HEK293 (cell line): ENCODE data around the gene ZNF565.

Experiments
- CTCF ChIA-PET: fragments of 350-600 bp; formaldehyde crosslinking; extraction: SDS; loops from one replicate; lab custom pipeline; 2021; ENCODE audit warnings: antibody characterized with exemption; lab: Yijun Ruan, JAX
- POLR2A ChIA-PET: fragments of 300-600 bp; formaldehyde crosslinking; extraction: SDS; loops from one replicate; lab custom pipeline; 2020; ENCODE audit warnings: antibody characterized with exemption, inconsistent platforms; lab: Yijun Ruan, JAX
- H3K27ac ChIP-seq: fragments of 200-500 bp; sonication (Bioruptor generic); 2 replicates; pipeline ENCODE4 v1.5.1; 2014; ENCODE audit warnings: low read depth, low read length, control low read depth, inconsistent platforms; ENCODE audit errors: extremely low read depth
- H3K36me3 ChIP-seq, 2 experiments: fragments of 200-500 bp in 1 of 2; sonication (Bioruptor generic) in 1 of 2; 1 replicate in 1 of 2; 2 replicates in 1 of 2; pipeline ENCODE4 v1.5.1; 2014 to 2017; ENCODE audit warnings: inconsistent platforms in 2 of 2, low read length in 2 of 2; ENCODE audit not compliant: control insufficient read depth in 2 of 2, insufficient read depth in 1 of 2
- H3K4me1 ChIP-seq: fragments of 200-500 bp; sonication (Bioruptor generic); 2 replicates; pipeline ENCODE4 v1.5.1; 2014; ENCODE audit warnings: mild to moderate bottlenecking, low read length, inconsistent platforms; ENCODE audit not compliant: control insufficient read depth, insufficient read depth
- H3K4me3 ChIP-seq: 2 replicates; pipeline ENCODE4 v1.5.1; 2011; ENCODE audit warnings: low read depth, mild to moderate bottlenecking, control low read depth, low read length, moderate library complexity
- H3K9me3 ChIP-seq: fragments of 200-500 bp; sonication (Bioruptor generic); 2 replicates; pipeline ENCODE4 v1.5.1; 2014; ENCODE audit warnings: low read depth, low read length, inconsistent platforms; ENCODE audit not compliant: control insufficient read depth, insufficient read depth
- BCL11B ChIP-seq: fragments of 450-650 bp; formaldehyde crosslinking; IDR thresholded peaks from 2 replicates; pipeline ENCODE4 v1.5.1; 2016; ENCODE audit warnings: low read depth, missing biosample characterization, missing genetic modification characterization
- HOXA7 ChIP-seq: sonication (generic); formaldehyde crosslinking; IDR thresholded peaks from 2 replicates; pipeline ENCODE4 v1.8.1; 2022; ENCODE audit warnings: missing genetic modification reagents, borderline replicate concordance
- KLF9 ChIP-seq: fragments of 450-650 bp; formaldehyde crosslinking; IDR thresholded peaks from 2 replicates; pipeline ENCODE4 v1.5.1; 2016; ENCODE audit warnings: missing biosample characterization, missing genetic modification characterization, low read depth
- MEIS1 ChIP-seq: sonication (generic); formaldehyde crosslinking; IDR thresholded peaks from 2 replicates; pipeline ENCODE4 v1.8.1; 2022; ENCODE audit warnings: missing genetic modification reagents, mild to moderate bottlenecking, borderline replicate concordance
- OVOL3 ChIP-seq: fragments of 450-650 bp; formaldehyde crosslinking; IDR thresholded peaks from 2 replicates; pipeline ENCODE4 v1.5.1; 2016; ENCODE audit warnings: missing biosample characterization, missing genetic modification characterization
- ZNF155 ChIP-seq: fragments of 450-650 bp; formaldehyde crosslinking; IDR thresholded peaks from 2 replicates; pipeline ENCODE4 v1.5.1; 2016; ENCODE audit warnings: missing biosample characterization, missing genetic modification characterization
- ZNF174 ChIP-seq: fragments of 450-650 bp; formaldehyde crosslinking; IDR thresholded peaks from 2 replicates; pipeline ENCODE4 v1.5.0; 2017; ENCODE audit warnings: missing biosample characterization, mild to moderate bottlenecking, missing genetic modification characterization
- ZNF184 ChIP-seq: fragments of 450-650 bp; IDR thresholded peaks from 2 replicates; pipeline ENCODE4 v1.5.1; 2018; ENCODE audit warnings: missing biosample characterization, mild to moderate bottlenecking, missing genetic modification characterization
- ZNF223 ChIP-seq: fragments of 450-650 bp; formaldehyde crosslinking; IDR thresholded peaks from 2 replicates; pipeline ENCODE4 v1.5.1; 2016; ENCODE audit warnings: missing biosample characterization, missing genetic modification characterization
- ZNF292 ChIP-seq: fragments of 450-650 bp; formaldehyde crosslinking; IDR thresholded peaks from 2 replicates; pipeline ENCODE4 v1.5.1; 2016; ENCODE audit warnings: low read depth, missing biosample characterization, missing genetic modification characterization, borderline replicate concordance
- ZNF510 ChIP-seq: fragments of 450-650 bp; formaldehyde crosslinking; IDR thresholded peaks from 2 replicates; pipeline ENCODE4 v1.5.1; 2018; ENCODE audit warnings: mild to moderate bottlenecking, missing genetic modification characterization, missing biosample characterization; ENCODE audit not compliant: insufficient replicate concordance
- ZNF555 ChIP-seq: fragments of 450-650 bp; formaldehyde crosslinking; conservative IDR thresholded peaks from 2 replicates; pipeline ENCODE4 v1.5.1; 2017; ENCODE audit warnings: missing biosample characterization, mild to moderate bottlenecking, missing genetic modification characterization, inconsistent platforms
- ZNF561 ChIP-seq: fragments of 450-650 bp; IDR thresholded peaks from 2 replicates; pipeline ENCODE4 v1.5.1; 2018; ENCODE audit warnings: missing biosample characterization, missing genetic modification characterization, borderline replicate concordance
- ZNF600 ChIP-seq: fragments of 450-650 bp; formaldehyde crosslinking; IDR thresholded peaks from 2 replicates; pipeline ENCODE4 v1.5.1; 2016; ENCODE audit warnings: missing biosample characterization, missing genetic modification characterization
- ZNF621 ChIP-seq: fragments of 450-650 bp; formaldehyde crosslinking; IDR thresholded peaks from 2 replicates; pipeline ENCODE4 v1.5.1; 2017; ENCODE audit warnings: missing biosample characterization, missing genetic modification characterization
- ZNF707 ChIP-seq: fragments of 450-650 bp; formaldehyde crosslinking; IDR thresholded peaks from 2 replicates; pipeline ENCODE4 v1.5.1; 2016; ENCODE audit warnings: missing biosample characterization, missing genetic modification characterization
- ZSCAN16 ChIP-seq: fragments of 450-650 bp; formaldehyde crosslinking; IDR thresholded peaks from 2 replicates; pipeline ENCODE4 v1.5.1; 2016; ENCODE audit warnings: missing biosample characterization, missing genetic modification characterization
- ZXDB ChIP-seq: fragments of 450-650 bp; formaldehyde crosslinking; IDR thresholded peaks from 2 replicates; pipeline ENCODE4 v1.5.1; 2016; ENCODE audit warnings: missing biosample characterization, missing genetic modification characterization
- TF ChIP-seq, protein P1 (sequence below): fragments of 450-650 bp; formaldehyde crosslinking; IDR thresholded peaks from 2 replicates; pipeline ENCODE4 v1.5.1; 2016; ENCODE audit warnings: missing biosample characterization, missing genetic modification characterization
- TF ChIP-seq, protein P2 (sequence below): fragments of 450-650 bp; formaldehyde crosslinking; conservative IDR thresholded peaks from 2 replicates; pipeline ENCODE4 v1.5.1; 2016; ENCODE audit warnings: low read depth, missing biosample characterization, missing genetic modification characterization

The ZNF565 gene

DNA sequence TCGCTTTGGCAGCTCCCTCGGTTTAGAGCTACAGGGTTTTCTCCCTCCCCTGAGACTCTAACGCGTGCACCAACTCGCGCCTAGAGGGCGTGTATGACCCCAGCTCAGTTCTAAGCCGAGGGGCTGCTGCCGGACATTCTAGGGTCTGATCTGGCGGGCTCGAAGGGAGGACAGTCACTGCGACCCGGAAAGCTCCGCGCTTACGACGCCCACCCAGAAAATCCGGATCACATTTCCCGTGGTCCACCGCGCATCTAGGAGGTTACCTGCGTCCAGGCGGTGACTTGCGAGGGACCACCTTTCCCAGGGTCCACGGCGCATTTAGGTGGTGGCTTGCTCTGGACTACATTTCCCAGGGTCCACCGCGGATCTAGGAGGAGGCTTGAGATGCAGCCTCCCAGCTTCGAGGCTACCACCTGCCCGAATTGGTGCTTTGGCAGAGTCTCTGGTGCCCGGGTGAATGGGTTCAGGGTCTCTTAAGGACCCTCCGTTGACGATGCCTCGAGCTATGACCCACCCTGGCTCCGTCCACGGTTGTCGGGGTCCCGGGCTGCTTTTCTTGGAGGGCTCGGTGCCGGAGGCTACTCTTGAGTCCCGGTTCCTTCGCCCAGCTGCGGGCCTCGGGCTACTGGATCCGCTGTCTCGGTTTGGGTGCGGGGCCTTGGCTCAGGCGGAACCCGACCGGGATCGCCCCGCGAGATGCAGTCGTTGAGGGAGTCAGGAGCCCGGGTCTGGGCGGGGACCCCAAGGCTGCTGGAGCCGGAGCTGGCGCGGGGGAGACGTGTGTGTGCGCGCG is 30.9 kb upstream of the ZNF565 start:
- TF ChIP-seq ZNF621 (no peak), MEIS1 (CRISPR knock-in tag) (no peak), ZNF184 (no peak), ZSCAN16 (no peak), ZNF510 (tag by site-specific recombination) (no peak), KLF9 (no peak), ZNF600 (tag by site-specific recombination) (peak; percentile 40; the same call in 1 of the 2 replicates), ZXDB (tag by site-specific recombination) (no peak), ZNF555 (0 out of 2 replicates have a peak, but pooled peaks have one; percentile 1), BCL11B (no peak), OVOL3 (no peak)
- Histone ChIP-seq H3K4me1 (no peaks in the 10 kb centered on the region; the same call in 1 of the 2 replicates), H3K9me3 (peaks cover 5% of the 10 kb centered on the region), H3K4me3 (peak overlapping the region; percentile 1; the same call in 1 of the 2 replicates), H3K27ac (no peak overlapping the region), H3K36me3 (peaks cover 0 to 15% of the 10 kb centered on the region in 2 experiments; a peak in 1 of 3 replicates)
- ChIA-PET CTCF (interaction anchor here (0.8 kb wide), 1 partner anchor 19 kb away, joined by 3 read pairs; no protein-coding TSS in a partner anchor), POLR2A (interaction anchor here (0.6 to 1.3 kb wide), 2 partner anchors 31 to 128 kb away, joined by 3 to 12 read pairs; partner anchors contain the start of genes ZNF146 and ZNF565)

DNA sequence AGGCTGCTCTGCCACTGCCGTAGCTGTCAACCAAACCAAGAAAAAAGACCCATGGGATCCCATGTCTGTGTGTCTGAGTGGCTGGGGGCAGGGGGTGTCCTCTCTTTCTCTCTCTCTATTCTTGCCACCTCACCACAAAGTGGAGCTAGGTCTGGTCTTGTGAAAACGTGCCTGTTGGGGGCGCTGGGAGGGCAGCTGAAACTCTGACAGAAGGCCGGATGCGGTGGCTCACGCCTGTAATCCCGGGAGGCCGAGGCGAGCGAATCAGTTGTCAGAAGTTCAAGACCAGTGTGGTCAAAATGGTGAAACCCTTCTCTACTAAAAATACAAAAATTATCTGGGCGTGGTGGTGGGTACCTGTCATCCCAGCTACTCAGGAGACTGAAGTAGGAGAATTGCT is 29.6 kb upstream of the ZNF565 start:
- H3K9me3 ChIP-seq: peaks cover 10% of the 10 kb centered on the region
- TF ChIP-seq ZNF621: no peak
- TF ChIP-seq BCL11B: no peak
- no peak for TF ChIP-seq ZNF223 (tag by site-specific recombination)
- TF ChIP-seq ZNF174 (tag by site-specific recombination): no peak
- TF ChIP-seq, protein P1, sequence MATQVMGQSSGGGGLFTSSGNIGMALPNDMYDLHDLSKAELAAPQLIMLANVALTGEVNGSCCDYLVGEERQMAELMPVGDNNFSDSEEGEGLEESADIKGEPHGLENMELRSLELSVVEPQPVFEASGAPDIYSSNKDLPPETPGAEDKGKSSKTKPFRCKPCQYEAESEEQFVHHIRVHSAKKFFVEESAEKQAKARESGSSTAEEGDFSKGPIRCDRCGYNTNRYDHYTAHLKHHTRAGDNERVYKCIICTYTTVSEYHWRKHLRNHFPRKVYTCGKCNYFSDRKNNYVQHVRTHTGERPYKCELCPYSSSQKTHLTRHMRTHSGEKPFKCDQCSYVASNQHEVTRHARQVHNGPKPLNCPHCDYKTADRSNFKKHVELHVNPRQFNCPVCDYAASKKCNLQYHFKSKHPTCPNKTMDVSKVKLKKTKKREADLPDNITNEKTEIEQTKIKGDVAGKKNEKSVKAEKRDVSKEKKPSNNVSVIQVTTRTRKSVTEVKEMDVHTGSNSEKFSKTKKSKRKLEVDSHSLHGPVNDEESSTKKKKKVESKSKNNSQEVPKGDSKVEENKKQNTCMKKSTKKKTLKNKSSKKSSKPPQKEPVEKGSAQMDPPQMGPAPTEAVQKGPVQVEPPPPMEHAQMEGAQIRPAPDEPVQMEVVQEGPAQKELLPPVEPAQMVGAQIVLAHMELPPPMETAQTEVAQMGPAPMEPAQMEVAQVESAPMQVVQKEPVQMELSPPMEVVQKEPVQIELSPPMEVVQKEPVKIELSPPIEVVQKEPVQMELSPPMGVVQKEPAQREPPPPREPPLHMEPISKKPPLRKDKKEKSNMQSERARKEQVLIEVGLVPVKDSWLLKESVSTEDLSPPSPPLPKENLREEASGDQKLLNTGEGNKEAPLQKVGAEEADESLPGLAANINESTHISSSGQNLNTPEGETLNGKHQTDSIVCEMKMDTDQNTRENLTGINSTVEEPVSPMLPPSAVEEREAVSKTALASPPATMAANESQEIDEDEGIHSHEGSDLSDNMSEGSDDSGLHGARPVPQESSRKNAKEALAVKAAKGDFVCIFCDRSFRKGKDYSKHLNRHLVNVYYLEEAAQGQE (tag by site-specific recombination): no peak
- no peak for TF ChIP-seq ZNF707
- TF ChIP-seq ZNF155 (tag by site-specific recombination): no peak
- no peak for TF ChIP-seq ZNF561 (tag by site-specific recombination)
- no peak for TF ChIP-seq HOXA7 (CRISPR knock-in tag)
- TF ChIP-seq, protein P2, sequence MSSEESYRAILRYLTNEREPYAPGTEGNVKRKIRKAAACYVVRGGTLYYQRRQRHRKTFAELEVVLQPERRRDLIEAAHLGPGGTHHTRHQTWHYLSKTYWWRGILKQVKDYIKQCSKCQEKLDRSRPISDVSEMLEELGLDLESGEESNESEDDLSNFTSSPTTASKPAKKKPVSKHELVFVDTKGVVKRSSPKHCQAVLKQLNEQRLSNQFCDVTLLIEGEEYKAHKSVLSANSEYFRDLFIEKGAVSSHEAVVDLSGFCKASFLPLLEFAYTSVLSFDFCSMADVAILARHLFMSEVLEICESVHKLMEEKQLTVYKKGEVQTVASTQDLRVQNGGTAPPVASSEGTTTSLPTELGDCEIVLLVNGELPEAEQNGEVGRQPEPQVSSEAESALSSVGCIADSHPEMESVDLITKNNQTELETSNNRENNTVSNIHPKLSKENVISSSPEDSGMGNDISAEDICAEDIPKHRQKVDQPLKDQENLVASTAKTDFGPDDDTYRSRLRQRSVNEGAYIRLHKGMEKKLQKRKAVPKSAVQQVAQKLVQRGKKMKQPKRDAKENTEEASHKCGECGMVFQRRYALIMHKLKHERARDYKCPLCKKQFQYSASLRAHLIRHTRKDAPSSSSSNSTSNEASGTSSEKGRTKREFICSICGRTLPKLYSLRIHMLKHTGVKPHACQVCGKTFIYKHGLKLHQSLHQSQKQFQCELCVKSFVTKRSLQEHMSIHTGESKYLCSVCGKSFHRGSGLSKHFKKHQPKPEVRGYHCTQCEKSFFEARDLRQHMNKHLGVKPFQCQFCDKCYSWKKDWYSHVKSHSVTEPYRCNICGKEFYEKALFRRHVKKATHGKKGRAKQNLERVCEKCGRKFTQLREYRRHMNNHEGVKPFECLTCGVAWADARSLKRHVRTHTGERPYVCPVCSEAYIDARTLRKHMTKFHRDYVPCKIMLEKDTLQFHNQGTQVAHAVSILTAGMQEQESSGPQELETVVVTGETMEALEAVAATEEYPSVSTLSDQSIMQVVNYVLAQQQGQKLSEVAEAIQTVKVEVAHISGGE (tag by site-specific recombination): no peak
- TF ChIP-seq ZNF292 (tag by site-specific recombination): no peak
- TF ChIP-seq KLF9: no peak
- TF ChIP-seq, all 188 proteins: peak for 0
- Histone ChIP-seq H3K4me1 (no peaks in the 10 kb centered on the region; the same call in 1 of the 2 replicates), H3K36me3 (peaks cover 5 to 29% of the 10 kb centered on the region in 2 experiments), H3K27ac (no peak overlapping the region), H3K4me3 (no peak overlapping the region)
- ChIA-PET CTCF (interaction anchor here (0.6 to 0.7 kb wide), 3 partner anchors 34 to 605 kb away, joined by 3 to 7 read pairs (median 5); no protein-coding TSS in a partner anchor), POLR2A (interaction anchor here (0.6 kb wide), 1 partner anchor 218 kb away, joined by 6 read pairs; no protein-coding TSS in a partner anchor)
